HEK293T (cell line): ENCODE measurements around the gene GSN.

Experiments used
- CTCF ChIA-PET: fragments of 350-600 bp; formaldehyde crosslinking; extraction: SDS; loops from one replicate; lab custom pipeline; 2021; ENCODE audit warnings: antibody characterized with exemption, inconsistent platforms; lab: Yijun Ruan, JAX
- POLR2A ChIA-PET: fragments of 350-600 bp; formaldehyde crosslinking; extraction: SDS; loops from one replicate; lab custom pipeline; 2020; ENCODE audit warnings: antibody characterized with exemption, inconsistent platforms; lab: Yijun Ruan, JAX
- DNase-seq: peaks from one replicate; pipeline ENCODE4 v3.0.0; 2012; ENCODE audit warnings: mixed read lengths; ENCODE audit errors: extremely low spot score
- ARNT ChIP-seq: fragments of 450-650 bp; IDR thresholded peaks from 2 replicates; pipeline ENCODE4 v1.6.1; 2017; ENCODE audit warnings: mild to moderate bottlenecking
- BHLHE40 ChIP-seq: fragments of 450-650 bp; IDR thresholded peaks from 2 replicates; pipeline ENCODE4 v1.6.1; 2016; ENCODE audit warnings: mild to moderate bottlenecking, moderate library complexity, borderline replicate concordance
- CTBP1 ChIP-seq: fragments of 450-650 bp; IDR thresholded peaks from 2 replicates; pipeline ENCODE4 v1.6.1; 2016; ENCODE audit warnings: borderline replicate concordance
- ELF4 ChIP-seq: fragments of 450-650 bp; IDR thresholded peaks from 2 replicates; pipeline ENCODE4 v1.6.1; 2017; ENCODE audit warnings: antibody characterized with exemption
- FOXA1 ChIP-seq: fragments of 450-650 bp; IDR thresholded peaks from 2 replicates; pipeline ENCODE4 v1.6.1; 2016; ENCODE audit warnings: mild to moderate bottlenecking
- FOXK2 ChIP-seq: fragments of 450-650 bp; IDR thresholded peaks from 2 replicates; pipeline ENCODE4 v1.6.1; 2016; ENCODE audit warnings: mild to moderate bottlenecking
- FOXM1 ChIP-seq: fragments of 450-650 bp; IDR thresholded peaks from 2 replicates; pipeline ENCODE4 v1.6.1; 2017; ENCODE audit warnings: mild to moderate bottlenecking, borderline replicate concordance
- HDGF ChIP-seq: fragments of 450-650 bp; IDR thresholded peaks from 2 replicates; pipeline ENCODE4 v1.6.1; 2017; ENCODE audit warnings: antibody characterized with exemption, borderline replicate concordance
- L3MBTL2 ChIP-seq: fragments of 450-650 bp; conservative IDR thresholded peaks from 2 replicates; pipeline ENCODE4 v1.6.1; 2016; ENCODE audit warnings: mild to moderate bottlenecking
- LEF1 ChIP-seq: fragments of 450-650 bp; IDR thresholded peaks from 2 replicates; pipeline ENCODE4 v1.6.1; 2017; ENCODE audit warnings: mild to moderate bottlenecking, borderline replicate concordance
- NFRKB ChIP-seq: fragments of 450-650 bp; IDR thresholded peaks from 2 replicates; pipeline ENCODE4 v1.6.1; 2016; ENCODE audit warnings: mild to moderate bottlenecking, moderate library complexity
- PKNOX1 ChIP-seq: fragments of 450-650 bp; IDR thresholded peaks from 2 replicates; pipeline ENCODE4 v1.6.1; 2016
- SP1 ChIP-seq: fragments of 450-650 bp; IDR thresholded peaks from 2 replicates; pipeline ENCODE4 v1.6.1; 2017
- SUZ12 ChIP-seq: fragments of 450-650 bp; IDR thresholded peaks from 2 replicates; pipeline ENCODE4 v1.6.1; 2016; ENCODE audit warnings: mild to moderate bottlenecking
- TARDBP ChIP-seq: fragments of 450-650 bp; IDR thresholded peaks from 2 replicates; pipeline ENCODE4 v1.6.1; 2016
- ZNF384 ChIP-seq: fragments of 450-650 bp; IDR thresholded peaks from 2 replicates; pipeline ENCODE4 v1.6.1; 2016

Gene GSN

GRCh38 chr9:121233906-121234831 lies 33.8 kb upstream of the GSN start:
- DNase-seq: no peak
- TF ChIP-seq BHLHE40 (no peak), PKNOX1 (no peak), SUZ12 (no peak), NFRKB (no peak), TARDBP (no peak), LEF1 (no peak), CTBP1 (no peak), L3MBTL2 (no peak), FOXK2 (no peak), ARNT (no peak), HDGF (no peak), FOXA1 (no peak), FOXM1 (no peak), ELF4 (no peak), SP1 (no peak), ZNF384 (no peak)
- POLR2A ChIA-PET: interaction anchor here (1.3 to 1.4 kb wide), 2 partner anchors 8 to 27 kb away, joined by 3 read pairs; no protein-coding TSS in a partner anchor
- CTCF ChIA-PET: interaction anchor here (0.8 to 1.1 kb wide), 2 partner anchors 21 to 53 kb away, joined by 3 read pairs; no protein-coding TSS in a partner anchor

GRCh38 chr9:121234832-121235161 lies 33.2 kb upstream of the GSN start:
- ChIA-PET POLR2A (interaction anchor here (1.3 to 1.4 kb wide), 2 partner anchors 8 to 26 kb away, joined by 3 read pairs; no protein-coding TSS in a partner anchor), CTCF (interaction anchor here (0.8 to 1.1 kb wide), 2 partner anchors 21 to 52 kb away, joined by 3 read pairs; no protein-coding TSS in a partner anchor)
- no peak for DNase-seq
- TF ChIP-seq ARNT (no peak), FOXK2 (no peak), CTBP1 (no peak), SUZ12 (no peak), LEF1 (no peak), SP1 (no peak), ELF4 (no peak), L3MBTL2 (no peak), HDGF (no peak), NFRKB (no peak)

GRCh38 chr9:121235512-121235911 lies 32.5 kb upstream of the GSN start:
- CTCF ChIA-PET: no interaction called here
- TF ChIP-seq LEF1 (no peak), ARNT (no peak), ZNF384 (no peak), FOXA1 (no peak)
- POLR2A ChIA-PET: interaction anchor here (1.3 to 1.4 kb wide), 2 partner anchors 9 to 25 kb away, joined by 3 read pairs; no protein-coding TSS in a partner anchor
- no peak for DNase-seq

GRCh38 chr9:121237916-121238315 lies 30.0 kb upstream of the GSN start:
- CTCF ChIA-PET: no interaction called here
- no peak for TF ChIP-seq CTBP1
- TF ChIP-seq SUZ12: no peak
- TF ChIP-seq NFRKB: no peak
- TF ChIP-seq FOXK2: no peak
- TF ChIP-seq ZNF384: no peak
- no peak for TF ChIP-seq PKNOX1
- no peak for TF ChIP-seq HDGF
- TF ChIP-seq ELF4: no peak
- TF ChIP-seq FOXM1: no peak
- no peak for TF ChIP-seq SP1
- no peak for TF ChIP-seq ARNT
- no peak for TF ChIP-seq FOXA1
- TF ChIP-seq TARDBP: no peak
- no peak for TF ChIP-seq BHLHE40
- no peak for TF ChIP-seq LEF1
- no peak for TF ChIP-seq L3MBTL2
- DNase-seq: no peak
- POLR2A ChIA-PET: no interaction called here

GRCh38 chr9:121239071-121239470 lies 28.9 kb upstream of the GSN start:
- TF ChIP-seq PKNOX1: no peak
- TF ChIP-seq FOXM1: no peak
- no peak for TF ChIP-seq FOXK2
- TF ChIP-seq ZNF384: no peak
- TF ChIP-seq HDGF: no peak
- TF ChIP-seq ELF4: no peak
- no peak for TF ChIP-seq NFRKB
- no peak for TF ChIP-seq TARDBP
- TF ChIP-seq FOXA1: no peak
- TF ChIP-seq SUZ12: no peak
- TF ChIP-seq LEF1: no peak
- TF ChIP-seq L3MBTL2: no peak
- TF ChIP-seq CTBP1: no peak
- TF ChIP-seq ARNT: no peak
- no peak for TF ChIP-seq BHLHE40
- no peak for TF ChIP-seq SP1
- CTCF ChIA-PET: no interaction called here
- POLR2A ChIA-PET: no interaction called here
- no peak for DNase-seq

- no peak for DNase-seq
- TF ChIP-seq L3MBTL2 (no peak), BHLHE40 (no peak), ARNT (no peak), SUZ12 (no peak), FOXK2 (no peak), PKNOX1 (no peak), HDGF (no peak), ELF4 (no peak), SP1 (no peak)
- CTCF ChIA-PET: no interaction called here
- POLR2A ChIA-PET: no interaction called here
Measured at GRCh38 chr9:121239851-121240250, 28.1 kb upstream of the GSN start.
